A673 (cell line): ENCODE data around the gene TEKTIP1.

Experiments
- CTCF ChIP-seq: fragments of 300-800, 200-600 bp; sonication (generic); conservative IDR thresholded peaks from 2 replicates; pipeline ENCODE4 v1.5.1; 2017; ENCODE audit warnings: low read depth, mild to moderate bottlenecking, antibody characterized with exemption, low read length, moderate library complexity, mixed read lengths
- EZH2 ChIP-seq: fragments of 200-600 bp; sonication (generic); IDR thresholded peaks from 2 replicates; pipeline ENCODE4 v1.6.1; 2017; ENCODE audit warnings: borderline replicate concordance, low read depth, mild to moderate bottlenecking, mixed read lengths, antibody characterized with exemption, low read length; ENCODE audit not compliant: poor library complexity, severe bottlenecking

GRCh38 chr19:3563709-3564524 lies 24.9 kb downstream of the TEKTIP1 start:
- TF ChIP-seq EZH2 (no peak), CTCF (no peak)
